ENCODE measurements around the gene LMX1B.
"Not testable (repeated sequence)": the region's sequence is repeated elsewhere in the genome, so short reads cannot be mapped to it uniquely, and the experiment has no call there.

The LMX1B gene

GRCh38 chr9:126700903-126701812 lies 87.4 kb downstream of the LMX1B start:
- Histone ChIP-seq H3K4me3 (no peak overlapping the region), H3K27ac (no peak overlapping the region)

DNA sequence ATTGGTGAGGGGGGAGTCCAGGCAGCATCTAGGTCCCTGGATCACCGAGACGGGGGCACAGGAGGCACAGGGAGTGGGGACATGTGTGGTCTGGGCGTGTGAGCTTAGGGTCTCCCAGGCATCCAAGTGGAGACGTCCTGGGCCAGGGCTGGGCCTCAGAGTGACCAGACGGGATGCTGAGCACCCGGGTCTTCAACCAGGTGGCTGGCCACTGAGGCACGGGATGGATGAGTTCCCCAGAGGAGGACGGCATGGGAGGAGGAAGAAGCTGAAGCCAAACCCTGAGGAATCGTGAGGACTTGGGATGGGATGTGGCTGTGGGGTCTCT lies 88.0 kb downstream of the LMX1B start:
- Histone ChIP-seq H3K27ac (no peak overlapping the region), H3K4me3 (no peak overlapping the region)

GRCh38 chr9:126702151-126703001 lies 88.6 kb downstream of the LMX1B start:
- Histone ChIP-seq H3K27ac (no peak overlapping the region), H3K4me3 (no peak overlapping the region)

DNA sequence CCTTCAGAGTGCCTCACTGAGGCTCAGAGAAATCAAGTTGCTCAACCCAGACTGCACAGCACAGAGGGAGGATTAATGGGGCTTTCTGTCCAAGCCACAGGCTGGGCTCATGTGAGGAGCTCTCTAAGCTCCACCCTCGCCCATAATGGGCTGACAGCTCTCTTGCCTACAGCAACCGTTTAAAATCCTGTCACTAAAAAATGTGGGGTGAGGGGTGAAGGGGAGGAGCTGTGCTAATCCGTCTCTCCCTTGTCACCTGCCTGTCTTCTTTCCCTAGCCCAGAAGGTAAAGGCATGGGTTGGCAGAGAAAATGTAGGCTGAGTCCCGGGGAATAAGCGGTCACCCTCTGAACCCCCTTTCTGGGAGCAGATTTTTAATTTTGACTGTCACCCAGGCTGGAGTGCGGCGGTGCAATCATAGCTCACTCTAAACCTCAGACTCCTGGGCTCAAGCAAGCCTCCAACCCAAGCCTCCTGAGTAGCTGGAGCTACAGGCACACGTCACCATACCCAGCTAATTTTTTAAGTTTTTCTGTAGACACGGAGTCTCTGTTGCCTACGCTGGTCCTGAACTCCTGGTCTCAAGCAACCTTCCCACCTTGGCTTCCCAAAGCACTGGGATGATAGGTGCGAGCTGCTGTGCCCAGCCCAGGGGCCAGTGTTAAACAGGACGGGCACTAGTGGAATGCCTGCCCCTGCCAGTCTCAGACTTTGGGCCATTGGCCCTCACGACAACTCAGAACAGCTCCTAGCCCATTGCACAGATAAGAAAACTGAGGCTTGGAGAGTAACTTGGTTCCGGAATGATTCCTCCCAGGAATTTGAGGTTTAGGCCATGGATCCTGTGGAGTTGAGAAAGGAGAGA lies 89.5 kb downstream of the LMX1B start:
- Histone ChIP-seq H3K4me3 (no peak overlapping the region), H3K27ac (peak overlapping the region in 1 of 21 experiments; percentile 6)

GRCh38 chr9:126703866-126704156 lies 90.1 kb downstream of the LMX1B start:
- no peak overlapping the region for H3K4me3 ChIP-seq
- no peak overlapping the region for H3K27ac ChIP-seq

- H3K27ac ChIP-seq = peak overlapping the region in 1 of 21 experiments; percentile 43
Measured at GRCh38 chr9:126704157-126704891, 90.6 kb downstream of the LMX1B start.

GRCh38 chr9:126704892-126705766 lies 91.4 kb downstream of the LMX1B start:
- Histone ChIP-seq H3K4me3 (peak overlapping the region in 4 of 7 experiments; percentile 2 to 24 (median 17)), H3K27ac (peak overlapping the region in 3 of 21 experiments; percentile 20 to 43 (median 20))

More at GRCh38 chr9:126704157-126704891, 90.6 kb downstream of the LMX1B start:
- H3K4me3 ChIP-seq = no peak overlapping the region

- Histone ChIP-seq H3K4me3 (peak overlapping the region in 4 of 7 experiments; percentile 2 to 24 (median 17)), H3K27ac (no peak overlapping the region)
Measured at GRCh38 chr9:126705767-126706697, 92.3 kb downstream of the LMX1B start.

GRCh38 chr9:126706698-126707053 lies 92.9 kb downstream of the LMX1B start:
- Histone ChIP-seq H3K4me3 (no peak overlapping the region), H3K27ac (no peak overlapping the region)

GRCh38 chr9:126707083-126707482 lies 93.4 kb downstream of the LMX1B start:
- Histone ChIP-seq H3K27ac (no peak overlapping the region), H3K4me3 (no peak overlapping the region)

DNA sequence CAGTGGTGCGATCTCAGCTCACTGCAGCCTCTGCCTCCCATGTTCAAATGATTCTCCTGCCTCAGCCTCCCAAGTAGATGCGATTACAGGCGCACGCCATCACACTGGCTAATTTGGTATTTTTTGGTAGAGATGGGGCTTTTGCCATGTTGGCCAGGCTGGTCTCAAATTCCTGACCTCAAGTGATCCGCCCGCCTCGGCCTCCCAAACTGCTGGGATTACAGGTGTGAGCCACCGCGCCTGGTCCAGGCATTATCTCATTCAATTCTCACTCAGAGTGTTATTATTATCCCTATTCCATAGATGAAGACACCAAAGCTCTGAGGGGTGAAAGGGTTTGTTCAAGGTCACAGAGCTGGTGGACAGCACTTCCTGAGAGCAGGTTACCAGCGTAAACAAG lies 94.0 kb downstream of the LMX1B start:
- not testable (repeated sequence) for H3K27ac ChIP-seq

GRCh38 chr9:126708178-126708577 lies 94.5 kb downstream of the LMX1B start:
- Histone ChIP-seq H3K27ac (no peak overlapping the region), H3K4me3 (no peak overlapping the region)

More for the DNA sequence above, 94.0 kb downstream of the LMX1B start:
- not testable (repeated sequence) for H3K4me3 ChIP-seq

DNA sequence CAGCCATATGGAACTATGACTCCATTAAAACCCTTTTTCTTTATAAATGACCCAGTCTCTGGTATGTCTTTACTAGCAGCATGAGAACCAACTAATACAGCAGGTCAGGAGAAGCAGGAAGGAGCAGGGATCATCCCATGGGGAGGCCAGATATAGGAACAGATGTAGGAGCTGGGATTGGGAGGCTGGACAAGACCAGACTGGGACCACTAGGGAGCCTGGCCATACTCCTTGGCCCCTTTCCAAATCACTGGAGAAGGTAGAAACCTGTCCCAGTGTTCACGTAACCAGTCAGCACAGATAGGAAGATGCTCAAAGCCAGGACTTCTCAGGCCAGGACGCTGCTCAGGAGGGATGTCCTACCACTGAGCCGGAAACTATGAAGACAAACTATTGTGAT lies 95.5 kb downstream of the LMX1B start:
- Histone ChIP-seq H3K27ac (no peak overlapping the region), H3K4me3 (no peak overlapping the region)

GRCh38 chr9:126715382-126715781 lies 101.7 kb downstream of the LMX1B start:
- Histone ChIP-seq H3K27ac (no peak overlapping the region), H3K4me3 (no peak overlapping the region)

DNA sequence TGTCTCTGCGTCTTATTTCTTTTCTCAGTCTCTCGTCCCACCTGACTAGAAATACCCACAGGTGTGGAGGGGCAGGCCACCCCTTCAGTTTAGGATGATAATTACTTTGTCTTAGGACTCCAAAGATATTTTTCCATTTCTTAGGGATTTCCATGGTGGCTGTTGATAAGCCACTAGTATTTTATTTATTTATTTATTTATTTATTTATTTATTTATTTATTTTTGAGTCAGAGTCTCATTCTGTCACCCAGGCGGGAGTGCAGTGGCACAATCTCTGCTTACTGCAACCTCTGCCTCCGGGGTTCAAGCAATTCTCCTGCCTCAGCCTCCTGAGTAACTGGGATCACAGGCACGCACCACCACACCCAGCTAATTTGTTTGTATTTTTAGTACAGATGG lies 103.7 kb downstream of the LMX1B start:
- H3K27ac ChIP-seq, H3K4me3 ChIP-seq: not testable (repeated sequence)

DNA sequence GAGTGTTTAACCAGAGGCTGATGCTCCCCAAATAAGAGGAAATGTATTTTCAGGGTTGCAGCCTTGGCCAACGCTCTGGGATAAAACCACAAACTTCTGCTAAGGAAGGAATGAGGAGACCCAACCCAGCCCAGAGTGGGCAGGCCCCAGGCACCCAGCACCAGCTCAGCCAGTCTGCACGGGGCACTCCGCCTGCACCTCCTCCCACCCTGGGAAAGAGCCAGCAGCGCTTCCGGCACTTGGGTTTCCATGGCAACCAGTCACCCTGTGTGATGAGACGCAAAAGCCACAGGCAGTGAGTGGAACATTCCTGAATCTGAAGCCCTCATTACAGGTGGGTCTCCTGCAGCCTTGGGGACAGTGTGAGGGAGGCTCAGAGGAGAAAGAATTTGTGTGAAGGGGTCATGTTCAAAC lies 105.9 kb downstream of the LMX1B start:
- Histone ChIP-seq H3K27ac (peak overlapping the region in 7 of 21 experiments; percentile 13 to 61 (median 53)), H3K4me3 (no peak overlapping the region)

- Histone ChIP-seq H3K4me3 (no peak overlapping the region), H3K27ac (peak overlapping the region in 7 of 21 experiments; percentile 13 to 61 (median 53))
Measured at GRCh38 chr9:126720036-126720435, 106.3 kb downstream of the LMX1B start.
